ENCODE data around the gene MYG1.

Gene MYG1

GRCh38 chr12:53299454-53300180 lies at the start of gene MYG1:
Gene MYG1 (plus strand): TSS chr12:53299695. CDS start chr12:53299738, 43 bp downstream.
- peak; percentile 85 for DNase-seq (ENCODE audit: low read depth)

GRCh38 chr12:53251477-53252348 lies 47.8 kb upstream of the MYG1 start:
- peak; percentile 51 for DNase-seq (ENCODE audit: low read depth)

- DNase-seq (ENCODE audit: low read depth) = no peak
Measured at GRCh38 chr12:53252349-53252916, 47.1 kb upstream of the MYG1 start.

GRCh38 chr12:53253298-53253697 lies 46.2 kb upstream of the MYG1 start:
- no peak for DNase-seq (ENCODE audit: low read depth)

GRCh38 chr12:53254816-53255545 lies 44.5 kb upstream of the MYG1 start:
- DNase-seq (ENCODE audit: low read depth) = no peak

- DNase-seq (ENCODE audit: low read depth) = no peak
Measured at GRCh38 chr12:53255996-53256395, 43.5 kb upstream of the MYG1 start.

GRCh38 chr12:53258541-53259539 lies 40.7 kb upstream of the MYG1 start:
- no peak for DNase-seq (ENCODE audit: low read depth)

GRCh38 chr12:53259891-53260290 lies 39.6 kb upstream of the MYG1 start:
- no peak for DNase-seq (ENCODE audit: low read depth)

- no peak for DNase-seq (ENCODE audit: low read depth)
Measured at GRCh38 chr12:53265783-53266182, 33.7 kb upstream of the MYG1 start.

- no peak for DNase-seq (ENCODE audit: low read depth)
Measured at GRCh38 chr12:53267306-53267998, 32.0 kb upstream of the MYG1 start.

- peak; percentile 65 for DNase-seq (ENCODE audit: low read depth)
Measured at GRCh38 chr12:53267999-53268629, 31.4 kb upstream of the MYG1 start, which contains the start of gene ESPL1. Gene ESPL1 (plus strand): TSS chr12:53268299. CDS start chr12:53268767, 468 bp downstream.

- no peak for DNase-seq (ENCODE audit: low read depth)
Measured at GRCh38 chr12:53268630-53269562, 30.6 kb upstream of the MYG1 start.

GRCh38 chr12:53274445-53274844 lies 25.1 kb upstream of the MYG1 start:
- no peak for DNase-seq (ENCODE audit: low read depth)

GRCh38 chr12:53276511-53276910 lies 23.0 kb upstream of the MYG1 start:
- DNase-seq (ENCODE audit: low read depth) = no peak

- DNase-seq (ENCODE audit: low read depth) = peak; percentile 58
Measured at GRCh38 chr12:53277981-53278380, 21.5 kb upstream of the MYG1 start.

- DNase-seq (ENCODE audit: low read depth) = no peak
Measured at GRCh38 chr12:53279283-53279869, 20.1 kb upstream of the MYG1 start.

- DNase-seq (ENCODE audit: low read depth) = no peak
Measured at GRCh38 chr12:53279888-53280498, 19.5 kb upstream of the MYG1 start.

GRCh38 chr12:53286448-53286847 lies 13.0 kb upstream of the MYG1 start:
- DNase-seq (ENCODE audit: low read depth) = no peak

Data from amniotic epithelial cell (primary cell).